Glutamatergic neuron (in vitro differentiated cells): ENCODE results near the gene C10orf71. TPM values are rescaled to one million over a fixed set of nuclear protein-coding genes. Genes with fewer than 3 reads are reported as not detected.
A peak's percentile ranks its signal among the peaks of the same experiment; 100 is the strongest.

Source experiments
- DNase-seq: peaks from one replicate; pipeline ENCODE4 v3.0.0; 2022
- H3K27ac Mint-ChIP-seq: one replicate; pipeline ENCODE4 v1.8.0; 2020; ENCODE audit warnings: mild to moderate bottlenecking, mixed read lengths, inconsistent platforms; ENCODE audit not compliant: unreplicated experiment
- H3K27me3 Mint-ChIP-seq: one replicate; pipeline ENCODE4 v1.8.0; 2020; ENCODE audit warnings: mild to moderate bottlenecking, moderate library complexity, mixed read lengths, inconsistent platforms; ENCODE audit not compliant: unreplicated experiment
- H3K36me3 Mint-ChIP-seq: one replicate; pipeline ENCODE4 v1.8.0; 2020; ENCODE audit warnings: mild to moderate bottlenecking, mixed read lengths, inconsistent platforms; ENCODE audit not compliant: unreplicated experiment
- H3K4me1 Mint-ChIP-seq: one replicate; pipeline ENCODE4 v1.8.0; 2020; ENCODE audit warnings: mild to moderate bottlenecking, low read depth, mixed read lengths, inconsistent platforms; ENCODE audit not compliant: unreplicated experiment
- H3K4me3 Mint-ChIP-seq: one replicate; pipeline ENCODE4 v1.8.0; 2020; ENCODE audit warnings: mild to moderate bottlenecking, mixed read lengths, inconsistent platforms; ENCODE audit not compliant: unreplicated experiment
- H3K9me3 Mint-ChIP-seq: one replicate; pipeline ENCODE4 v1.8.0; 2020; ENCODE audit warnings: mild to moderate bottlenecking, moderate library complexity, mixed read lengths, inconsistent platforms; ENCODE audit not compliant: unreplicated experiment
- CTCF ChIP-seq: fragments of 200-600 bp; sonication (generic); IDR thresholded peaks from one replicate; pipeline ENCODE4 v1.5.0; 2021; ENCODE audit not compliant: partially characterized antibody, unreplicated experiment
- total RNA-seq: library from RNA; stranded (reverse); fragmentation: NEBNext Ultra II Directional; extraction: Animal tissue kit (Norgen Biotek cat#: 25700); gene quantifications from one replicate; pipeline ENCODE4 v1.2.1, GENCODE V29; 2021; ENCODE audit not compliant: unreplicated experiment

Gene C10orf71
- total RNA-seq, 1 donor from 2014 or later: 0.12 TPM

GRCh38 chr10:49373361-49373760 lies 74.4 kb downstream of the C10orf71 start:
- no peak for TF ChIP-seq CTCF
- Mint-ChIP-seq H3K27me3 (peaks cover 21% of the 10 kb centered on the region), H3K4me3 (no peak overlapping the region)

GRCh38 chr10:49374740-49375139 lies 75.8 kb downstream of the C10orf71 start:
- Mint-ChIP-seq H3K4me3 (no peak overlapping the region), H3K36me3 (no peaks in the 10 kb centered on the region), H3K27ac (peak overlapping the region; percentile 48), H3K4me1 (peaks cover 42% of the 10 kb centered on the region), H3K27me3 (peaks cover 23% of the 10 kb centered on the region), H3K9me3 (peaks cover 9% of the 10 kb centered on the region)
- no peak for DNase-seq
- TF ChIP-seq CTCF: no peak

More at GRCh38 chr10:49373361-49373760, 74.4 kb downstream of the C10orf71 start:
- H3K36me3 Mint-ChIP-seq: no peaks in the 10 kb centered on the region
- H3K27ac Mint-ChIP-seq: no peak overlapping the region
- peaks cover 46% of the 10 kb centered on the region for H3K4me1 Mint-ChIP-seq
- no peak for DNase-seq
- peaks cover 9% of the 10 kb centered on the region for H3K9me3 Mint-ChIP-seq

- Mint-ChIP-seq H3K27ac (peak overlapping the region; percentile 73), H3K27me3 (peaks cover 27% of the 10 kb centered on the region), H3K36me3 (peaks cover 4% of the 10 kb centered on the region), H3K4me1 (peaks cover 48% of the 10 kb centered on the region), H3K9me3 (peaks cover 9% of the 10 kb centered on the region), H3K4me3 (no peak overlapping the region)
- no peak for DNase-seq
- no peak for TF ChIP-seq CTCF
Observed at GRCh38 chr10:49375611-49376010, 76.6 kb downstream of the C10orf71 start.

Other genes with a start within 250 kb of the C10orf71 start
- 2.0 TPM for gene VSTM4, start 183.6 kb upstream of the C10orf71 start, total RNA-seq
- not detected for gene FAM170B, start 165.1 kb upstream of the C10orf71 start, total RNA-seq
- gene TMEM273, start 110.8 kb upstream of the C10orf71 start, total RNA-seq: 0.39 TPM
- gene DRGX, start 96.9 kb downstream of the C10orf71 start, total RNA-seq: 65.2 TPM
- 27.5 TPM for gene ERCC6, start 240.0 kb downstream of the C10orf71 start, total RNA-seq